ENCODE data around the gene CMSS1. TPM values are rescaled to one million over a fixed set of nuclear protein-coding genes. Genes with fewer than 3 reads are reported as not detected.

CMSS1 gene
- total RNA-seq, 1 donor from 2014 or later = 17.3 TPM

- ATAC-seq (no peak), DNase-seq (no peak)
- Histone ChIP-seq H3K27me3 (ENCODE audit: low read depth) (no peaks in the 10 kb centered on the region), H3K36me3 (no peaks in the 10 kb centered on the region), H3K4me3 (no peak overlapping the region), H3K27ac (no peak overlapping the region), H3K9me3 (no peaks in the 10 kb centered on the region), H3K4me1 (peaks cover 40% of the 10 kb centered on the region)
- intact Hi-C loops (cut with DNase I) = no loop called here
- no peak for TF ChIP-seq CTCF (IDR thresholded peaks at IDR 0.05)
Measured at GRCh38 chr3:100107221-100107814, 289.7 kb downstream of the CMSS1 start.

GRCh38 chr3:100108464-100109079 is 290.9 kb downstream of the CMSS1 start:
- Histone ChIP-seq H3K27me3 (ENCODE audit: low read depth) (no peaks in the 10 kb centered on the region), H3K4me1 (peaks cover 43% of the 10 kb centered on the region), H3K9me3 (no peaks in the 10 kb centered on the region), H3K27ac (no peak overlapping the region), H3K36me3 (no peaks in the 10 kb centered on the region), H3K4me3 (no peak overlapping the region)
- intact Hi-C loops (cut with DNase I) = no loop called here
- TF ChIP-seq CTCF (IDR thresholded peaks at IDR 0.05) = no peak
- ATAC-seq (no peak), DNase-seq (no peak)

GRCh38 chr3:100110162-100110561 is 292.5 kb downstream of the CMSS1 start:
- DNase-seq (no peak), ATAC-seq (no peak)
- Histone ChIP-seq H3K9me3 (no peaks in the 10 kb centered on the region), H3K27ac (no peak overlapping the region), H3K4me1 (peaks cover 34% of the 10 kb centered on the region), H3K36me3 (no peaks in the 10 kb centered on the region), H3K4me3 (no peak overlapping the region), H3K27me3 (ENCODE audit: low read depth) (no peaks in the 10 kb centered on the region)
- intact Hi-C loops (cut with DNase I) = no loop called here
- no peak for TF ChIP-seq CTCF (IDR thresholded peaks at IDR 0.05)

DNA sequence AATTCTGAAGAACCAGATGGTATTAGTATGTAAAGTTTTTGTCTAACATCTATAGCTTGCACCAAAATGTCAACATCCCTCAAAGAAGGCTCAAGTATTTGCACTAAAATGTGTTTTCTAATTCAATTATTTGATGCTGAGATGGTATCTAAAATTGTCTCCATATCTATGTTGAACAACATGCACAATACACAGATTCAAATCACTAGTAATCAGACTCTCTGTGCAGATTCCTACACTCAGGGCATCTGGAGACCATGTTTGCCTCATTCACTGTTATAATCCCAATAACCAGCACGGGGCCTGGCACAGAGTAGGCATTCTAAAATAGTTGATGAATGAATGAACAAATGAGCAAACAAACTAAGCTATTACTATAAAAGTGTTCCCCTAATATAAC is 294.1 kb downstream of the CMSS1 start:
- Histone ChIP-seq H3K9me3 (no peaks in the 10 kb centered on the region), H3K27me3 (ENCODE audit: low read depth) (no peaks in the 10 kb centered on the region), H3K4me1 (peaks cover 20% of the 10 kb centered on the region), H3K4me3 (no peak overlapping the region), H3K27ac (no peak overlapping the region), H3K36me3 (no peaks in the 10 kb centered on the region)
- no peak for TF ChIP-seq CTCF (IDR thresholded peaks at IDR 0.05)
- ATAC-seq (no peak), DNase-seq (no peak)
- intact Hi-C loops (cut with DNase I) = no loop called here

GRCh38 chr3:100113723-100114412 is 296.2 kb downstream of the CMSS1 start:
- no peak overlapping the region for H3K27ac ChIP-seq
- ATAC-seq (no peak), DNase-seq (no peak)
- intact Hi-C loops (cut with DNase I) = no loop called here
- H3K36me3 ChIP-seq = no peaks in the 10 kb centered on the region
- TF ChIP-seq CTCF (IDR thresholded peaks at IDR 0.05) = no peak
- H3K4me1 ChIP-seq = peaks cover 3% of the 10 kb centered on the region
- H3K27me3 ChIP-seq (ENCODE audit: low read depth) = no peaks in the 10 kb centered on the region
- no peak overlapping the region for H3K4me3 ChIP-seq
- H3K9me3 ChIP-seq = no peaks in the 10 kb centered on the region

All from lower lobe of right lung (tissue), 2 donors.